NT2/D1 (cell line): ENCODE results near the gene SGCD.

Experiments used
- DNase-seq: peaks from one replicate; pipeline ENCODE4 v3.0.0-alpha.2; 2011; ENCODE audit warnings: low read depth, low spot score
- H3K27me3 ChIP-seq: 2 replicates; pipeline ENCODE4 v1.6.0; 2011; ENCODE audit warnings: mild to moderate bottlenecking; ENCODE audit not compliant: insufficient read length, insufficient read depth
- H3K36me3 ChIP-seq: 2 replicates; pipeline ENCODE4 v1.6.1; 2011; ENCODE audit warnings: mild to moderate bottlenecking, low read length, mixed read lengths; ENCODE audit not compliant: insufficient read depth, insufficient read length
- H3K4me1 ChIP-seq: 2 replicates; pipeline ENCODE4 v1.5.1; 2011; ENCODE audit not compliant: insufficient read depth, insufficient read length
- H3K4me3 ChIP-seq: 2 replicates; pipeline ENCODE4 v1.5.1; 2011; ENCODE audit warnings: low read depth; ENCODE audit not compliant: insufficient read length
- H3K9ac ChIP-seq: 2 replicates; pipeline ENCODE4 v1.6.0; 2011; ENCODE audit warnings: low read depth; ENCODE audit not compliant: insufficient read length
- H3K9me3 ChIP-seq: 2 replicates; pipeline ENCODE4 v1.5.1; 2011; ENCODE audit warnings: mild to moderate bottlenecking, low read length; ENCODE audit not compliant: insufficient read depth
- SUZ12 ChIP-seq: IDR thresholded peaks from 2 replicates; pipeline ENCODE4 v1.6.1; 2011; ENCODE audit not compliant: insufficient read length, insufficient read depth; ENCODE audit errors: extremely low read depth
- YY1 ChIP-seq: IDR thresholded peaks from 2 replicates; pipeline ENCODE4 v1.6.1; 2011; ENCODE audit not compliant: insufficient read length, insufficient read depth
- ZNF274 ChIP-seq: IDR thresholded peaks from 2 replicates; pipeline ENCODE4 v1.6.1; 2011; ENCODE audit warnings: mild to moderate bottlenecking, low read depth, low read length

Gene SGCD

DNA sequence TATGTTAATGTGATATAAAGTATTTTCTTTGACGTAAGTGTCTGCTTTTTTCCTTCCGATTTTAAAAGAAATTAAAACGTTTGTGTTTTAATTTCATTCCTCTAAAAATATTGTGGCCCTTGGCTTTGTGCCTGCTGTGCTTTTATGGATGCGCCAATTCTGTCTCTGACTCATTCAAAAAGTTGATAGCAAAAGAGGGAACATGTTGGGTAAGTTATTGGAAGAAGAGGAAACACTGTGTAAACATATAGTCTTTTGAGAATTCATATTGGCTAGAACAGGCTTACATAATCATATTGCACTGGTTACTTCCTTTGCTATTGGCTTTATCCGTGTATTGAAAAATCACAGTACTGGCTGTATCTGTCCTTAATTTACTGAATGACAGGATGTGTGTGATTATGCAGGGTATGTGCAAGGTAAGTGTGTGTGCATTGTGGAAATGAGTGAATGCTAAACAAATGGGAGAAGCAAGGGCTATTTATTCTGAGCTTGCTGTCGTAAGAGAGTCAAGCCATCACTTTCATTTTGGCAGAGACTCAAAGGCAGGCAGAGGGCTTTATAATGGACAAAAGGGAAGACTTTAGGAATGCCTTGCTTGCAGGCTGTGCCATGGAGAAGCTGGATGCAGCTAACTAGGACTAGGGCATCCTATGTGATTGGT is 67.8 kb downstream of the SGCD start:
- Histone ChIP-seq H3K36me3 (no peaks in the 10 kb centered on the region), H3K27me3 (no peaks in the 10 kb centered on the region), H3K9me3 (no peaks in the 10 kb centered on the region; the same call in 1 of the 2 replicates), H3K4me1 (no peaks in the 10 kb centered on the region), H3K4me3 (no peak overlapping the region), H3K9ac (no peak overlapping the region)
- TF ChIP-seq SUZ12 (no peak), YY1 (no peak), ZNF274 (no peak)
- DNase-seq = no peak

DNA sequence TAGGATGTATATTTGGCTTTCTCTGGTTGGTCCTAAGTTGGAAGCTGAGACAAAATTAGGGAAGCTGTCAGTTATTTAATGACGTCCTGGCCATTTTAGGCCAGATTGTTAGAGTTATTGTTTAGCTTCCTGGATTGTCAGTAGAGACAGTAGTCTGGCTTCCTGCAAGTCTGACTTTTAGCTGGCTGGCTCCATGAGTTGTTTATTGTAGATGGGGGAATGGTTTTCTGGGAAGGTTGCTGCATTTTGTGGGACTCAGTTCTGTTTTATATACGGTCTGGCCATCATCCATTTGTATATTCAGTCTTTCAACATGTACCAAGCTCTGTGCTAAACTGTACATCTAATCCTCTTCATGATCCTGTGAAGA is 68.3 kb downstream of the SGCD start:
- TF ChIP-seq SUZ12 (no peak), YY1 (no peak), ZNF274 (no peak)
- no peaks in the 10 kb centered on the region; the same call in 1 of the 2 replicates for H3K9me3 ChIP-seq
- H3K36me3 ChIP-seq = no peaks in the 10 kb centered on the region
- no peak overlapping the region for H3K9ac ChIP-seq
- H3K4me3 ChIP-seq = no peak overlapping the region
- no peaks in the 10 kb centered on the region for H3K4me1 ChIP-seq
- no peak for DNase-seq
- H3K27me3 ChIP-seq = no peaks in the 10 kb centered on the region

DNA sequence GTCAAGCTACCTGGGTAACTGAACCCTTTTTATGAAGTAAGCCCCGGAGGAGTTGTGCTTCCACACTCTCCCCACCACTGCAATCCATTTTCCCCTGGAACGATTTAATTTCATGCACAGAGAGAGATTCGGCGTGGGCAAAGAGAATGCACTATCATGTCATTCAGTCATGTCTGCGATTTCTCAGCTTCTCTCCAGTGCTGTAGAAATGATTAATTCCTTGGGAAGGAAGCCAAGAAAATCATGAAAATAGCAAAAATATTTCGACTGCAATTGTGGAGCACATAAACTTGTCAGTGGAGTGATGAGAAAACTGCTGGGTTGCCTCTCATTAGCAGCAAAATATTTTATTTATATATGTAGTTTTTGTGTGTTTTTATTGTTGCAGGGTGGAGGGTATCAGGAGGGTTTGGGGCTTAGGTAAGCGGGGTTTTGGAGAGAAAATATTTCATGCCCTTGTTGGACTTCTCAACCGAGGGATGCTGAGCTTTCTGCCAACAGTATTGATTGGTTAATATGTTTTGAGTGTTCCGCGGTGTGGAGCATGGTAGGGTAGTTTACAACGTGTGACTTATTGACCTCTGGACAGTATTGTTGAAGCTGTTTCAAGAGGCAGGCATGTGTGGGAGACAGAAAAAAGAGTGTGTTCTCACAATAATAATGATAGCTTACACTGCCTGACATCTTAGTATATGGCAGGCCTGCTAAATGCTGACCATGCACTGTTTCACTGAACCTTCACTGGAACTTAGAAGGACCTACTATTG is 69.3 kb downstream of the SGCD start:
- H3K36me3 ChIP-seq = no peaks in the 10 kb centered on the region
- no peaks in the 10 kb centered on the region for H3K4me1 ChIP-seq
- H3K9me3 ChIP-seq = no peaks in the 10 kb centered on the region; the same call in 1 of the 2 replicates
- no peak for DNase-seq
- no peak overlapping the region for H3K4me3 ChIP-seq
- TF ChIP-seq YY1 = no peak
- no peak for TF ChIP-seq ZNF274
- TF ChIP-seq SUZ12 = no peak
- no peaks in the 10 kb centered on the region for H3K27me3 ChIP-seq
- no peak overlapping the region for H3K9ac ChIP-seq

DNA sequence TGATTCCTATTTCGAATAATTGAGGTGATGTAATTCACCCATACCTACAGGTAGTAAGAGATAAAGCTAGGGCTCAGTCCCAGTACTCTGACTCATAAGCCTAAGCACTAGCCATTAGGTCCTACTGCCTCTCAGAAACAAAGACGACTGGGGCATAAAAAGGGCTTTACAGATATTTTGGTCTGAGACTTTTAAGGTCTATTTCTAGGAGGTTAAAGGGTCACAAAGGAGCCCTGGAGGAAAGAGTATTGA is 69.8 kb downstream of the SGCD start:
- H3K9me3 ChIP-seq = no peaks in the 10 kb centered on the region; the same call in 1 of the 2 replicates
- no peak for TF ChIP-seq YY1
- no peak for TF ChIP-seq SUZ12
- no peak for TF ChIP-seq ZNF274
- no peaks in the 10 kb centered on the region for H3K36me3 ChIP-seq
- no peak for DNase-seq
- no peaks in the 10 kb centered on the region for H3K4me1 ChIP-seq
- no peaks in the 10 kb centered on the region for H3K27me3 ChIP-seq
- no peak overlapping the region for H3K4me3 ChIP-seq
- H3K9ac ChIP-seq = no peak overlapping the region

GRCh38 chr5:156399323-156399722 is 72.4 kb downstream of the SGCD start:
- no peaks in the 10 kb centered on the region for H3K4me1 ChIP-seq
- TF ChIP-seq YY1 (no peak), SUZ12 (no peak), ZNF274 (no peak)
- no peaks in the 10 kb centered on the region for H3K36me3 ChIP-seq
- H3K9me3 ChIP-seq = no peaks in the 10 kb centered on the region; the same call in 1 of the 2 replicates
- no peak for DNase-seq
- no peak overlapping the region for H3K4me3 ChIP-seq
- H3K27me3 ChIP-seq = no peaks in the 10 kb centered on the region
- no peak overlapping the region for H3K9ac ChIP-seq

DNA sequence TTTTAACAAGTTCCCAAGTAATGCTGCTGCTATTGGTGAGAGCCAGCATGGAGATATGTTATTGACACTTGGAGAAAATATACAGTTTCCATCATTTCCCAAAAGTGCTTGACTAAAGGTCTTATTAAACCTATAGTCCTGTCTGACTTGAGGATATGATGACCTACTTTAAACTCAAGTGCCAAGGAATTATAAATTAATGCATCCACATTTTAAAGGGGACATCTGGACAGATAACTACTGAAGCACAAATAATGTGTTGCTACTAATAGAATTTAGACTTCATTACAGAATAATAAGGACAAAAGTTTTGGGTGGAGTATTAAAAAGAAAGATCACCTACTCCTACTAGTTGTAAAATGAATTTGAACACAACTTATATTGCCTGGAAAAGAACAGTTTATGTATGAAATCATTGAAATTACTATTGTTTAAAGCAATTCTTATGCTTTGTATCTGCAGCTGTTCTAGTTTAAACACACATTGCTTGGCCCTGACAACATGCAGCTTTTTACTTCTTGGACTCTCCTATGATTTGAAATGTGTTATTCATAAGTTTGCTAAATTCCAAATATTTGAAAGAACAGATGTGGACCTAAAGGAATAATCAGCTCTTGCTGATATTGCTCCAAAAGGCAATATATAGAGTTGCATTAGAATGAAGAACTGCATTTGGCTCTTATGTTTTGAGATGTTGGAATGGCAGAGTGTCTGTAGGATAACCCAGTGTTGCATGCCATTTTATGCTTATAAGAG is 73.4 kb downstream of the SGCD start:
- H3K36me3 ChIP-seq = no peaks in the 10 kb centered on the region
- no peaks in the 10 kb centered on the region for H3K27me3 ChIP-seq
- no peak for DNase-seq
- no peak overlapping the region for H3K9ac ChIP-seq
- no peak for TF ChIP-seq SUZ12
- no peak for TF ChIP-seq ZNF274
- no peak for TF ChIP-seq YY1
- H3K9me3 ChIP-seq = no peaks in the 10 kb centered on the region; the same call in 1 of the 2 replicates
- no peak overlapping the region for H3K4me3 ChIP-seq
- H3K4me1 ChIP-seq = no peaks in the 10 kb centered on the region

DNA sequence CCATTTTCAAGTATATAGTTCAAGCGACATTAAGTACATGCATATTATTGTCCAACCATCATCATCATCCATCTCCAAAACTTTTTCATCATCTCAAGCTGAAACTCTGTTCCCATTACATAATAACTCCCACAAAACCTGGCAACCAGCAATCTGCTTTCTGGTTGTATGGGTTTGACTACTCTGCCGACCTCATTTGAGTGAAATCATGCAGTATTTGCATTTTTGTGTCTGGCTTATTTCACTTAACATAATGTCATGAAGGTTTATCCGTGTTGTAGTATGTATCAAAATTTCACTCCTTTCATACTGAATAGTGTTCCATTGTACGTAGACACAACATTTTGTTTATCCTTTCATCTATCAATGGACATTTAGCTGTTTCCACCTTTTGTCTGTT is 74.8 kb downstream of the SGCD start:
- TF ChIP-seq ZNF274 (no peak), YY1 (no peak), SUZ12 (no peak)
- no peak for DNase-seq
- H3K9ac ChIP-seq = no peak overlapping the region
- no peak overlapping the region for H3K4me3 ChIP-seq
- H3K4me1 ChIP-seq = no peaks in the 10 kb centered on the region
- no peaks in the 10 kb centered on the region for H3K27me3 ChIP-seq
- H3K9me3 ChIP-seq = no peaks in the 10 kb centered on the region; the same call in 1 of the 2 replicates
- H3K36me3 ChIP-seq = no peaks in the 10 kb centered on the region
